Tibial nerve (tissue), 4 donors: ENCODE results near the gene KATNB1. TPM values are rescaled to one million over a fixed set of nuclear protein-coding genes. Genes with fewer than 3 reads are reported as not detected.

Experiments used
- DNase-seq, 2 donors: peaks; one replicate each; pipeline ENCODE4 v3.0.0-alpha.2; 2019; ENCODE audit warnings: low spot score in 2 of 2
- H3K27ac ChIP-seq, 4 donors: fragments of 200-600 bp; sonication (generic) in 3 of 4; one replicate each; pipeline ENCODE4 v1.5.1; 2017 to 2019; ENCODE audit warnings: mild to moderate bottlenecking in 1 of 4
- H3K27me3 ChIP-seq, 2 donors: fragments of 200-600 bp; sonication (generic) in 1 of 2; one replicate each; pipeline versions ENCODE4 v1.5.1 to v1.6.0; 2017 to 2019
- H3K36me3 ChIP-seq, 3 donors: fragments of 200-600 bp; sonication (generic); one replicate each; pipeline ENCODE4 v1.5.1; 2018 to 2019
- H3K4me1 ChIP-seq, 4 donors: fragments of 200-600 bp; sonication (generic) in 3 of 4; one replicate each; pipeline ENCODE4 v1.5.1; 2017 to 2019
- H3K4me3 ChIP-seq, 4 donors: fragments of 200-600 bp; sonication (generic) in 3 of 4; one replicate each; pipeline ENCODE4 v1.5.1; 2017 to 2019; ENCODE audit warnings: mild to moderate bottlenecking in 1 of 4, moderate library complexity in 1 of 4
- H3K9me3 ChIP-seq, 4 donors: fragments of 200-600 bp; sonication (generic) in 3 of 4; one replicate each; pipeline ENCODE4 v1.5.1; 2017 to 2019
- CTCF ChIP-seq, 5 experiments: fragments of 200-600 bp in 3 of 5; fragments of 450-650 bp in 2 of 5; sonication (generic) in 3 of 5; IDR thresholded peaks; one replicate each; pipeline ENCODE4 v1.5.1; 2016 to 2019; ENCODE audit warnings: antibody characterized with exemption in 5 of 5, mild to moderate bottlenecking in 3 of 5, moderate library complexity in 2 of 5
- EP300 ChIP-seq, 2 donors: sonication (generic); formaldehyde crosslinking; IDR thresholded peaks; one replicate each; pipeline ENCODE4 v1.6.1; 2017; ENCODE audit warnings: antibody characterized with exemption in 2 of 2, mild to moderate bottlenecking in 1 of 2
- POLR2A ChIP-seq, 2 donors: fragments of 450-650 bp; IDR thresholded peaks; one replicate each; pipeline ENCODE4 v1.6.1; 2017; ENCODE audit warnings: antibody characterized with exemption in 2 of 2, mild to moderate bottlenecking in 2 of 2, moderate library complexity in 2 of 2
- WGBS, 2 donors: methylation state at CpG; one replicate each; pipeline ENCODE4 v1.1.5; 2018; 5-methylcytosine and 5-hydroxymethylcytosine counted together
- total RNA-seq, 4 donors: library from RNA; depleted of rRNA; stranded (reverse); fragments of >200 nt; gene quantifications; one replicate each; pipeline ENCODE4 v1.1.0, GENCODE V29; 2016

KATNB1 gene
- total RNA-seq, 4 donors from 2014 or later, result 21.0 to 36.8 (median 27.5) TPM

GRCh38 chr16:57701759-57702371, 33.7 kb upstream of the KATNB1 start:
- Histone ChIP-seq H3K9me3 (no peaks in the 10 kb centered on the region), H3K27me3 (no peaks in the 10 kb centered on the region), H3K27ac (no peak overlapping the region), H3K36me3 (no peaks in the 10 kb centered on the region), H3K4me1 (no peaks in the 10 kb centered on the region), H3K4me3 (no peak overlapping the region)
- no peak for DNase-seq
- TF ChIP-seq CTCF (IDR thresholded peaks at IDR 0.05) (no peak), POLR2A (IDR thresholded peaks at IDR 0.05) (no peak), EP300 (IDR thresholded peaks at IDR 0.05) (no peak)
- WGBS, 2 donors, result 85 to 89% methylated on average over 22 of the region's 23 CpGs

GRCh38 chr16:57703416-57704010, 32.1 kb upstream of the KATNB1 start:
- TF ChIP-seq EP300 (IDR thresholded peaks at IDR 0.05), result no peak
- no peak for TF ChIP-seq POLR2A (IDR thresholded peaks at IDR 0.05)
- no peak for TF ChIP-seq CTCF (IDR thresholded peaks at IDR 0.05)

GRCh38 chr16:57704011-57704904, 31.3 kb upstream of the KATNB1 start:
- no peak overlapping the region for H3K4me3 ChIP-seq
- no peak for DNase-seq
- H3K4me1 ChIP-seq, result no peaks in the 10 kb centered on the region
- 75 to 76% methylated on average over 11 of the region's 11 CpGs for WGBS, 2 donors
- TF ChIP-seq EP300 (IDR thresholded peaks at IDR 0.05) (no peak), CTCF (IDR thresholded peaks at IDR 0.05) (no peak), POLR2A (IDR thresholded peaks at IDR 0.05) (no peak)
- H3K27me3 ChIP-seq, result no peaks in the 10 kb centered on the region
- H3K9me3 ChIP-seq, result no peaks in the 10 kb centered on the region
- no peaks in the 10 kb centered on the region for H3K36me3 ChIP-seq
- H3K27ac ChIP-seq, result no peak overlapping the region

More at GRCh38 chr16:57703416-57704010, 32.1 kb upstream of the KATNB1 start:
- H3K4me3 ChIP-seq, result no peak overlapping the region
- no peaks in the 10 kb centered on the region for H3K9me3 ChIP-seq
- H3K36me3 ChIP-seq, result no peaks in the 10 kb centered on the region
- no peaks in the 10 kb centered on the region for H3K27me3 ChIP-seq
- H3K27ac ChIP-seq, result no peak overlapping the region
- no peaks in the 10 kb centered on the region for H3K4me1 ChIP-seq
- DNase-seq, result no peak
- 87 to 93% methylated on average over 10 to 11 of the region's 11 CpGs for WGBS, 2 donors

GRCh38 chr16:57704905-57705852, 30.4 kb upstream of the KATNB1 start:
- Histone ChIP-seq H3K27me3 (no peaks in the 10 kb centered on the region), H3K27ac (no peak overlapping the region), H3K4me3 (no peak overlapping the region), H3K36me3 (no peaks in the 10 kb centered on the region), H3K9me3 (no peaks in the 10 kb centered on the region), H3K4me1 (no peaks in the 10 kb centered on the region)
- no peak for DNase-seq
- TF ChIP-seq EP300 (IDR thresholded peaks at IDR 0.05), result no peak
- no peak for TF ChIP-seq CTCF (IDR thresholded peaks at IDR 0.05)
- no peak for TF ChIP-seq POLR2A (IDR thresholded peaks at IDR 0.05)
- WGBS, 2 donors, result 89 to 90% methylated on average over 4 of the region's 4 CpGs
